ENCODE results near the gene SLIT3.

DNA sequence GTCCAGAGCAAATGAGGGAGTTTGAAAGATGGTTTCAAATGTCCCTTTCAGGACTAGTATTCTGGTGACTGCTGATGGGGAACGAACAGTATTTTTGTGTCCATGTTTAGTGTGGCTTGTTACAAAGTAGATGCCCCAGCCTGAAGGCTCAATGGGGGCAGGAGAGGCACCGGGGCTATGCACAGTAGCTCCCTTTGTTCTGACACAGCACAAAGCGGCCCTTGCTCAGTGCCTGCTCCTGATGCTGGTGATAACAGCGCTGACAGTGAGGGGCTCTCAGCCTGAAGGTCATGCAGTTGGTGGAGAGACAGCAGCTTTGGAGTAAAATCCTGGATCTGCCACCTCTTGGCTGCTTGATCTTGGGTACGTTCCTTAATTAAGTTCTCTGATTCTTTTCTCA, 188.9 kb downstream of the SLIT3 start:
- TF ChIP-seq, protein P1, sequence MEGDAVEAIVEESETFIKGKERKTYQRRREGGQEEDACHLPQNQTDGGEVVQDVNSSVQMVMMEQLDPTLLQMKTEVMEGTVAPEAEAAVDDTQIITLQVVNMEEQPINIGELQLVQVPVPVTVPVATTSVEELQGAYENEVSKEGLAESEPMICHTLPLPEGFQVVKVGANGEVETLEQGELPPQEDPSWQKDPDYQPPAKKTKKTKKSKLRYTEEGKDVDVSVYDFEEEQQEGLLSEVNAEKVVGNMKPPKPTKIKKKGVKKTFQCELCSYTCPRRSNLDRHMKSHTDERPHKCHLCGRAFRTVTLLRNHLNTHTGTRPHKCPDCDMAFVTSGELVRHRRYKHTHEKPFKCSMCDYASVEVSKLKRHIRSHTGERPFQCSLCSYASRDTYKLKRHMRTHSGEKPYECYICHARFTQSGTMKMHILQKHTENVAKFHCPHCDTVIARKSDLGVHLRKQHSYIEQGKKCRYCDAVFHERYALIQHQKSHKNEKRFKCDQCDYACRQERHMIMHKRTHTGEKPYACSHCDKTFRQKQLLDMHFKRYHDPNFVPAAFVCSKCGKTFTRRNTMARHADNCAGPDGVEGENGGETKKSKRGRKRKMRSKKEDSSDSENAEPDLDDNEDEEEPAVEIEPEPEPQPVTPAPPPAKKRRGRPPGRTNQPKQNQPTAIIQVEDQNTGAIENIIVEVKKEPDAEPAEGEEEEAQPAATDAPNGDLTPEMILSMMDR (IDR thresholded peaks at IDR 0.05) = no peak
- no peak for TF ChIP-seq POLR2A (IDR thresholded peaks at IDR 0.05)

Data from Peyer's patch (tissue), 4 donors.